Right kidney (tissue), 1 donor: ENCODE measurements around the gene AFF3.
"Not testable (repeated sequence)": the region's sequence is repeated elsewhere in the genome, so short reads cannot be mapped to it uniquely, and the experiment has no call there.

Experiments
- DNase-seq: peaks from one replicate; pipeline ENCODE4 v3.0.0-alpha.2; 2016

The AFF3 gene

DNA sequence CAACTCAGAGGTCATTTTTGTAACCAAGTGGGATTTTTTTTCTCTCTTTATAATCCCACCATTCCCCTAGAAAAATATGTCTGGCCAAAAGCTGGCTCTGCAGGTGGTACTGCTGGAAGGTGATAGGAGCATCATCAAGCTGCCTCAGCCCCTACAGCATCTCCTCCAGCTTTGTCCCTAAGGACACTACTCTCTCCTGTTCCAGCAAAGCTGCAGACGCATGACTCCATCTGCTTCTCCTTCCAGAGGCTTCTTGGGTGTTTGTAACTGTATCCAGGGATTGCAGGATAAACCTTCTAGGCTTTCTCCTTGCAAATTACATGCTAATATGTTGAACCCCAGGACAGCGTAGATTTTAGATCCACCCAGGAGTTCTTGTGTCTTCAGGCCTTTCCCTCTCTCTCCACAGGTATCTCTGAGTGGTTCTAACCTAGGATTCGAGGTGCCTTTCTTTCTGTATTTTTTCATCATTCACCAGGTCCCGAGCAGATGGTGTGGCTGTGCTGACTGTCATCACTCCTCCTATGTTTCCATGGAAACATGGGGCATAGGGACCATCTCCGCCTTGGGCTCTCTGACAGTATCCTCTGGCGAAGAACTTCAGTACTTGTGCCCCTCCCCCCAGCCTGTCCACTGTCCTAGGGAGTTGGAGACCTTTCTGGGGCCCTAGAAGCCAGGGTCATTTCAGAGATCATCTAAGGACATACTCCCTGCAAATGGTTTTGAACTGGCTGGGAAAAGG lies 34.3 kb downstream of the AFF3 start:
- DNase-seq = no peak

DNA sequence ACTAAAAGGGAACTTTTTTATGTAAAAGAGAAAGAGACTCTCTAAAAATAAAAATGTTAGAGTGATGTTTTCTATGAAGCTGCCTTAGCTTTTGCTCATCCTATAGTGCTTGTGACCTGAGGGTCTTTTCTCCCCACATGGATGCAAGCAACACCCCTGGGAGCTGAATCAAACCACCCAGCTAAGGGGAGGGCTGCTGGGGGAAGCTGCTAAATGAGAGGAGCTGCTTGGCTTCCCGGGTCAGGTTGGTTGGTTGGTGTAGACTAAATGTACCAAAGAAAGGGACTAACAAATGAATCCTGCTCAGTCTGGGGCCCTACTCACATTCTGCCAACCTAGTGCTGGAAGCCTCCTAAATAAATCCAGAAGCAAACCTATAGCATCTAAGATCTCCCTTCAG lies 35.0 kb downstream of the AFF3 start:
- DNase-seq = no peak

DNA sequence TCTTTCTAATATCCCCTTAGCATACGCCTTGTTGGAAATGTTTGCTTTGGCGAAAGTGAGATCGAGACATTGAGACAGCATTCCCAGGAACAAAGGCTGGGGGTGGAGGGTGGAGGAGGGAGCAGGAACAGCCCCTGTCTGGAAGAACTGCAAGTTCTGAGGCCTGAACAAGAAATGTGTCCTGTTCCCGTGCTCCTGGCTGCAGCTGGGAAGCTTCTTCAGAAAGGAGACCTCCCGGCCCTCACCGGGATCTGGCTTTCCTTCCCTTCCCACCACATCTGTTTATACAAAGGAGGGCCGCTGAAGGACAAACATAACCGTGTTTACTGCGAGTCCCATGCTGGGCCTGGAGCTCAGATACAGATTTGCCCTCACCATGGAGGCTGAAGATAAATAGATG lies 35.9 kb downstream of the AFF3 start:
- DNase-seq = peak; percentile 57

DNA sequence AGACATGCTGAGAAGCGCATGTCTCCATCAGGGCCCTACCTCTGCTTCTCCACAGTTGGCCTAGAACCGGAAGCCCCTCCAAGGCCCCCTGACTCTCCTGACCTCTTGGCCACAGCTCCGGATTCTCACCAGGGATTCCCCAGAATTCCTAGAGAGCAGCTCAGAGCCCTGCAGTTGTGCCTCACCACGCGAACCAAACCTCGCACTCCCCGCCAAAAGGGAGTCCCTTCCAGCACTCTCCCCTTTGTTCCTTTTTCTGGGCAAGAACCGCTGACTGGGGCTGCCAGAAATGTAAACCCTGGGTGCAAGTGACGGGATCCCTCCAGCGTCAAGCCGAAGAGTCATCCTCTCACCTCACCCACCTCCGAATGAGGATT lies 36.7 kb downstream of the AFF3 start:
- no peak for DNase-seq

DNA sequence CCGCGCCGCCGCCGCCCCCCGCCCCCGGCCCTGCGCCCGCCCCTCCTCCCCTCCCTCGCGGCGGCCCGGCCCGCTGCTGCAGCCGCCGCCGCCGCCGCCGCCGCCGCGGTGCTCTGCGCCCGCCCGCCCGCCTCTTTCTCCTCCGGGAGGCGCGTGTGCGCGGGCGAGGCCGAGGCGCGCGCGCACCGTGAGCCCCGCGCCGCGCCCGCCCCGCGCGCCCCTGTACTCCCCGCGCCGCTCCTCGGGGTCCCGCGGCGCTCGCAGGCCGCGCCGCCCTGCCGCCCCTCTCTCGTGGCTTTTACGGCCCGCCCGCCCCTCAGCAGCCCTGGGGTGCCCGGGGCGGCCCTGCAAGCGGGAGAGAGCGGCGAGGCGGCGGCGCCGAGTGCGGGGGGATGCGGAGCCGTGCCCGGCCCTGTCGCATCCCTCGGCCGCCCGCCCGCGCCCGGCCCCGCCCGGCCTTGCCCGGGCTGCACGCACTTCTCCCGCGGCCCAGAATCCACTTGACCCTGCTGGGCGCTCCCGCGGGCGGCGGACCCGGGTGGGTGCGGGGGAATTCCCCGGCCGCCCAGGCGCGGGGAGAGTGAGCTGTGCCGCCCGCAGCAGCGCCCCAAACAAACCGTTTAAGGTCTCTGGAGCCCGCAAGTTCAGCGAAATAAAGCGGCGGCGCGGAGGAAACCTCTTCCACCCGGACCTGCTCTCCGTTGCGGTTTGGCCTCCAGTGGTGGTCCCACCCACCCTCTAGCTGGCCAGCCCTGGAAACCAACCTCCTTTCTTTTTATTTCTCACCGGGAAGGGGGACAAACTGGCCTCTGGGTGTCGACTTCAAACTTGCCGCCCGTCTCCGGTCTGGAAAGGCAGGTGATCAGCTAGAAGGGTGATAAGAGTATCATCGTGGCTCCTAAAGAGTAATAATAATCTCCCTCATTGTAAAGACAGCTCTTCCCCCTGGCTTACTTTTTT lies 37.4 kb downstream of the AFF3 start:
- peak; percentile 80 for DNase-seq

DNA sequence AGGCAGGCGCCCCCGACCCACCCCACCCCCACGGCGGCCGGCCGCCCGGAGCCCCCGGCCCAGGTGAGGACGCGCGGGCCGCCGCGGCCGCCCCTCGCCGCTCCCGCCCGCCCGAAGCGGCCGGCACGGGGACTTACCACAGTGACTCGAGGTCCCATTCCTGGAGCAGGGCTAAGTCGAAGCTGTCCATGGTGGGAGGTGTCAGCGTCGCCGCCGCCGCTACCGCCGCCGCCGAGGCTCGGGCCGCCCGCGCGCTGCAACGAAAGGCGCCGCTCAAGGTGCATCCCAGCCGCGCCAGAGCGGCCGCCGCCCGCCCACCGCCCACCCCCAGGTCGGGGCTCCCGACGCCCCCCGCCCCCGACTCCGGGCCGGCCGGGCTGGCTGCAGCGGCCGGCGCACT lies 38.1 kb downstream of the AFF3 start:
- DNase-seq = not testable (repeated sequence)

DNA sequence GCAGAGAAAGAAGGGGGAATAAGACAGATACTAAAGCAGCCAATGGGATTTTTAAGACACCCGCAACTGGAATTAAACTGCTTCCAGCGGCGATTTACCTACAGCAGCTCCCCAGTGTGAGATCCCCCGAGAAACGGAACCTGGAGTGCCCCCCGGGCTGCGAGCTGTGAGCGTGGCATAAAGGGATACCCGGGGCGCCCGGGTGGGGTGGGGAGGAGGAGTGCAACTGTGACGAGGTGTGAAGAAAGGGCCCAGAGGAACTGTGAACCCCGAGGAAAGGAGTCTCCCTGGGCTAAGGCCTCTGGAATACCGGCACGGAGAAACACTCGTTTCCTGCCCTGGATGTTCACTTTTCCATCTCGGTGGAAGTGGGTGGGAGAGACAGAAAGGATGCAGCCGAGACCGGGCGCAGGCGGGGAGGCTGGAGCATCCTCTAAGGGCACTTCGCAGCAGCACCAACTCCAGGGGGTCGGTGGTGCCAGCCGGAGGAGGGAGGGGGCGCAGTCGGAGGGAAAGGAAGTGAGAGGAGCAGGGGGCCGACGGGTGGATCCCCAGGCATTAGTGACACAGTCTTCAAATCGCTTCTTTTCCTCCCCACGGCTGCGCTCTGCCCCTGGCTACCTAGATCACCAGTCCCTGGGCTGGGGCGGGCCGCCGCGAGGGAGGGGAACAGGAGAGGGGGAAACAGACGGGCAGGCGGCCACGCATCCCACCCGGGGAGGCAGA lies 38.7 kb downstream of the AFF3 start:
- not testable (repeated sequence) for DNase-seq

DNA sequence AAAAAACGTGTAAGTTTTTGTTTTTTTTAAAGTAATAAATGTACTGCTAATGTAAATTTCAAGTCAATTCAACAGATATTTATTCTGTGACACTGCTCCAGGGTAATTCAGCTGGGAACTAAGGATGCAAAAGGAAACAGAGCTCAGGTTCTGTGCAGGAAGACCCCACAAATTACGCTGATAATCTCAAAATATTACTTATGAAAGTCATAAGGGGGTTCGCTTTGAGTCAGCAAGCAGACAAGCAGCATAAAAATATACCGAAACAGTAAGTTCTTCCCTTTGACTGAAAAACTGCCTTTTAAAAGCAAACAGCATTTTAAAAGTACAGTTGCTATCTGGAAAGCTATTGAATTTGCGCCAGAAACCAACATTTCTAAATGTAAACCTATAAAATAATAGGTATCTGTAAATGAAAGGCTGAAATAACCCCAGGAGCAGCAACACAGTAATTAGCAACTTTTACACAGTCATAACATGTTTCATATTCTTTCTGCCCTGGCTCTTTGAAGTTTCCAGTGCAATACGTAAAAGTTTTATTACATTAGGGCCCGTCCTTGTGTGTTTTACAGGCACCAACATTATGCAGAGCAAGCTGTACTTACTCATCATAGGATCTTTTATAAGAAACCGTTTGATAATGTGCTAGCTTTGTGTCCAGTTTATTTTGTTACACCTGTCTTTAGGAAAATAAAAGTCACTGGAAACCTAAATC lies 39.8 kb downstream of the AFF3 start:
- DNase-seq = not testable (repeated sequence)

DNA sequence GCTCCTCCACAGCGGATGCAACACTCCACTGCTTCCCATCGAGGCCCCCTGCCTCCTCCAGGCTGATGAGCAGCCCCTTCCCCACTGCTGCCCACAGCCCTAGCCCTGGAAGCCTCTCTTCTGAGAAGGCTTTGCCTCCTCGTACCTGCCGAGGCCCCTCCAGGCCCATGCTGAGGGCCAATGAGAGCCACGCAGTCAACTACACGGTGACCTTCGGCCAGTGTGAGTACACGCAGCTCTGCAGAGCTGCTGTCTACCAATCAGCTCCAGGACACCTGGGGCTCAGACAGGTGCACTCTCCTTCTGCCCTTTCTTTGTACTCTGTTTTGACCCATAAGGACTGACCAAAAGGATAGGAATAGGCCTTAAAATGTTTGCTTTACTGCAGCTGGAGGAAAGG lies 43.5 kb downstream of the AFF3 start:
- DNase-seq = not testable (repeated sequence)

DNA sequence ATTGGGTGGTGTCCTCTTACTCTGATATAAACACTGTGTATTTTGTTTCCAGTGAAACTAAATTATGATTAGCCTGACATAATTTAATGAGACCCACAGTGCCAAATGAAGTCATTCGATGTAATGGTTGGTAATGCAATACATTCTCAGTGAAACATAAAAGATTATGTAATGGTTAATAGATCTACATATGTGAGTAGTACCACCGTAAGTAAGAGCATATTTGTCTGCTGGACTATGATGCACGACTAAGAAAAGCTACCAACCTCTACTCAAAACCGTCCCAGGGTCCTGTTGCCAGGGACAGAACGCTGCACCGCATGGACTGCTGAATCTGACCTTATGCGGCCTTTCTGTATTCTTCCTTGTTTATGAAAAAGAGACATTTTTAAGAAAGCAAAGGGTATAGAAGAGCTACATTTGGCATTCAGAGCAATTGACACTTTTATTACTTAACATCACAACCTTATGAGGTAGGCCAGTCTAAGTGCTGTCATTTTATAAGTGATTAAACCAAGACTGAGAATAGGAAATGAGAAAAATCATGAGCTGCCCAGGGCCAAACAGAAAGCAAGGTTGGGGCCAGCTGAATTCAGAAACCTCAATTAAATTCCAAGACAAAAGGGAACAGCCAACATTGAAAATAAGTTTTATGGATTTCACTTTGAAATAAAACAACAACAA lies 44.6 kb downstream of the AFF3 start:
- not testable (repeated sequence) for DNase-seq

DNA sequence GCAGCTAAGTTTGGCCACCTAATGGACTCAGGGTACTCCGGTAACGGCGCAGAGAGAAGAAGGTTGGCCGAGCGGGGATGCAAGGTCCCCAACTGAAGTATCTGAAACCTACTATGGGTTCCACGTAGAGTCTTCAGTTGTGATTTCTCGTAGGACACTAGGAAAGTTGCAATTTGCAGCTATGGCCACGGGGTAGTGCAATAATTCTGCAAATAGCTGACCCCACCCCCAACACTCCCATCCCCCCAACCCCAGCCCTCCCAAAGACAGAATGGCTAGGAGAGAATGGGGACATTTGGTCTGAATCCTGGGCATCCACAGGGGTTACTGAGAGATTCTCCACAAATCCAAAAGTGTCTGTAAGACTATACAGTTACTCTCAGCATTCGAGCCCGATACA lies 46.5 kb downstream of the AFF3 start:
- DNase-seq = not testable (repeated sequence)

DNA sequence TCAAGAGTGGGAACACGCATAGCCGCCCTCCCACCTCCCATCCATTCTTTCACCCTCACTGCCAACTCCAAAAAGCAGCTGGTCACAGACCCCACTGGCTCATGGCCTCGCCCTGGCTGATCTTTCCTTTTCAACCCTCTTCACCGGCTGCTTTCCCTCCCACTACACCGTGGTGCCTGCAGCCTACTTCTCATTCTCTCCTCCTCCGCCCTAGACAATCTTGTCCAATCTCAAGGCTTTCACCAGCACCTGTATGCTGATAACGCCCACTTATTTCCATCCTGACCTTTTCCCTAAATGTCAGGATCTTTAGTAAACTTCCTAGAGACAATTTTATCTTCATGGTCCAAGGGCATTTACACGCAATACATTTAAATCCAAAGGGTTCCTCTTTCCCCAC lies 50.6 kb downstream of the AFF3 start:
- DNase-seq = not testable (repeated sequence)

DNA sequence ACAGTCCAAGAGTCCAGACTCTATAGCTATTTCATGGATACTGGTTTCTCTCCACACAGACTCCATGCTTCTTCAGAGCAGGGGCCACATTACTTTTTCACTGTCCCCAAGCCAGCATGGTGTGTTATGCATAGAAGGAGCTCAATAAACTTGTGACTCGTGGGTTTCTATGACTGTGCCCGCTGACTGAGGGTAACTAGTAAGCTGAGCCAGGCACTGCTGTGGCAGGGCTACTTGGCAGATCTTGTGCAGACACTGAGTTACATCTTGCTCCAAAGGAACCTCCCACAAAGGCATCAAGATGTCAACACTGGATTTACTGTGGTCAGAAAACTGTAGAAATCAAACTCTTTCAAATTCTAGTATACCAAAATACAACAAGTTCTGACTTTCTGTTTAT lies 56.6 kb downstream of the AFF3 start:
- DNase-seq = not testable (repeated sequence)

DNA sequence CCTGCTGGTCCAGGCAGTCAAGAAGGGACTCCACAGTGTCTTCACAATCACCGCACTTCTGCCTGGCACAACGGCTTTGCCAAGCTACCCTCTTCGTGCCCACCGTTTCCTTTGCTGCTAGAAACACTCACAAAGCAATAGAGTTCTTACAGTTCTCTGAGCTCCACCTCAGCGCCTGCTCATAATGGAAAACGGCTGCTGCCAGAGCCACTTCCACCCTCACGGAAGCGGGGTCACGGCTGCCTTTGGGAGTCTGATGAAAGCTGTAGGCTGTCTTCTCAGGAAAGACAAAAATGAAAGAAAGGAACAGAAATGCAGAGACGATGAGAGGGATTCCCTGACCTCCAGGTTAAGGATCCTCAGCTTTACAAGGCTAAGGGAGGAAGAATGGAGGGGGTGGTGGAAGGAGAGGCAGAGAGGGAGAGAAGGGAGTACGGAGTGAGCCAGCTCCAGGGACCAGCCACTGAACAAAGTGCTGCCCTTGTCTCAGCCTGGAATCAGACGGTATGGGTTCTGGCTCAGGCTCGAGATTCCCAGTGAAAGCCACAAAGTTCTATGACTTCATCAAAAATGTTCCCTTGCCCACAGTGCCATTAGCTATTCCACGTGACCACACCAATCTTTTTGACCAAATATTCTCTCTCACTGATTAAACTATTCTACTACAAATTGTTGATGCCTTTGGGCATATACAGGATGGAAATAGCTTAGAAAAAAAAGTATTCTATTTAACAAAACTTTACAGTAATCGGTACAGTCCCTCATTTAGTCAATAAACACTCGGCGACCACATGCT lies 58.8 kb downstream of the AFF3 start:
- not testable (repeated sequence) for DNase-seq

DNA sequence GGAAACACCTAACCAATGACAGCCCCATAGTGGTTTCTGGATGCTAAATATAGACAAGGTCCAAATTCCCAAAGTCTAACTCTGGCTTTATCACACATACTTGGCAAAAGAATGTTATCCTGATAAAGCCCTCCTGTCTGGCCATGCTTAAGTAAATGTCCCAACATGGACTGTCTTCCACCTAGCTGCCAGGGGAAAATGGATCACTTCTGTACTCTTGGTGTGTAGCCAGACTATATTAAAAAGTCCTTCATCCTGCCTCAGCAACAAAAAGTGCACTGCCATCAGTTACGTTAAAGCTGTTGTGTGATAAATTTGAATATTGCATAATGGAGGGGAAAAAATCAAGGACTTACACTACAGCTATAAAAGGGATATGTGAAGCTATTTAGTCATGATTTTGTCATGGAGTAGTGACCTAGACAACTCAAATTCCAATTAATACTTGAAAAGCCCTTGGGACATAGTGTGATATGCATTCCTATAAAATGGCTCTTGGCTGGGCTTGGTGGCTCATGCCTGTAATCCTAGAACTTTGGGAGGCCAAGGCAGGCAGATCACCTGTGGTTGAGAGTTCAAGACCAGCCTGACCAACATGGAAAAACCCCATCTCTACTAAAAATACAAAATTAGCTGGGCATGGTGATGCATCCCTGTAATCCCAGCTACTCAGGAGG lies 60.0 kb downstream of the AFF3 start:
- not testable (repeated sequence) for DNase-seq

DNA sequence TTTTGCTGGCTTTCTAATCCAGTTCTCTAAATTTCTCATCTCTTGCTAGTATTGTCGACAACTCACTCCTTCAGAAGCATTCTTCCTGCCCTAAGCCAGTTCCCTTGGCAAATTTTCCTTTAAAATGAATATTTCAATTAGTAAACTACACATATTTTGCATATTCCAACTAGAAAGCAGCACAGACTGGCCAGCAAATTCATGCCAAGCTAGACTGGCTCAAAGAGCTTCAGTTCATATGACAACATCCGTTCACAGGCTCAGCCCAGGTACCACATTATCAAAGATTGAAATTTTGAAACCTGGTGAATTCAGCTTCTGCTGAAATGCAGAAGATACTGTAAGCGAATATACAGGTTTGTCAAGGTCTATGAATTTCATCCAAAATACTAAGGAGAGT lies 64.5 kb downstream of the AFF3 start:
- DNase-seq = no peak

DNA sequence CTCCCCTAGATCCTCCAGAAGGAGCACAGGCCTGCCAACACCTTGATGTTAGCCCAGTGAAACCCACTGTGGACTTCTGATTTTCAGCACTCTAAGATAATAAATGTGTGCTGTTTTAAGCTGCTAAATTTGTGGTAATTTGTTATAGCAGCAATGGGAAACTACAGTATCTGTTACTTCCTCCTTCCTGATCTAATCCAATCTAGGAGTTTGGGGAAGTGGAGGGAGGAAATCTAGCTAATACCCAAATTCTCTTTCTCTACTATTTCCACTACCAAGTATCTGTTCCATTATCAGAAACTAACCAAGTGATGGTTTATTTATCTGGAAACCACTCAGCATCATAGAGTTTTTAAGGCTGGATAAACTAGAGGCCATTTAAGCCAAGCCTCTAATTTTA lies 64.9 kb downstream of the AFF3 start:
- DNase-seq = no peak

DNA sequence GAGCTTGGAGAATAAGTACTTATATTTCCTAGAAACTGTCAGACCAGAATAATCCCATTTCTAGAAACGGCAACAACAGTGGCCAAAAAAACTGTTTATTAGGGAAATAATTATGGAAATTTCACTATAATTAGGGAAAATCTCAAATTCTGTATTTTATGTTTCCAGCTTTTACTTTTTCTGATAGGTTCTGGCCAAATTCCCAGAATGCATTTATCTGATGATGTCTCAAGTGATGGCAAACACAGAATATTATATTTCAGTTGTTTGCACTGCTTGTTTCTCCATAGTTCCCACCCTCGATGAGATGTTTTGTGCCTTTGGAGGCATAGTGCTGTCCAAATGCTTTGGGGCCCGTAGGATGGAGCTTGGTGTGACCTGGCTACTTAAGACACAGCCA lies 66.9 kb downstream of the AFF3 start:
- DNase-seq = no peak

DNA sequence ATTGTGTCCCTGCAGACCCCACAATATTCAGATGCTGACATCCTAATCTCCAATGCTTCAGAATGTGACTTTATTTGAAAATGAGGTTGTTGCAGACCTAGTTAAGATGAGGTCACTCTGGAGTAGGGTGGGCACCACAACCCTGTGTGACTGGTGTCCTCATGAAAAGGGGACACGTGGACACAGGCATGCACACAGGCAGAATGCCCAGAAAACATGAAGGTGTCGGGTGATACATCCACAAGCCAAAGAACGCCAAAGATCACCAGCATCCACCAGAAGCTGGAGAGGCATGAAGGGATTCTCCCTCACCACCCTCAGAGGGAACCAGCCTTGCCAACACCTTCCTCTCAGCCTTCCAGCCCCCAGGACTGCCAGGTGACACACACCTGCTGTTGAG lies 69.3 kb downstream of the AFF3 start:
- no peak for DNase-seq

DNA sequence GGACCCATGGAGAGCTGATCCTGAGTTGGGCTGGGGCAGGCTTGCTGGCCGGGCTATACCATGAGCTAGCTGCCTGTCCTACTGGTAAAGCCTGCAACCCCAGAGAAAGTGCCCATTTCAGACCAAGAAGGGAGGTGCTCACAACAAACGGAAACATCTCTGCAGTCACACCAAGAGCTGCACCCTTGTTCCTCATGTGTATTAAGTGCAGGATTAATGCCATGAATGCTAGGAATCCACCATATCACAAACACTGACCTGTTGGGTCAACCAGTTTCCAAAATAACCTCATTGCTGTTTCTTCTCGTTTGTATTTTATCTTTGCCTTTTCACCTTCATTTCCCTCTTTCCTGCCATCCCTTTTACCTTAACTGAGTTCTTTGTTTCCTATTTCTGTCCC lies 69.9 kb downstream of the AFF3 start:
- no peak for DNase-seq
